NCI-H446 (cell line): ENCODE measurements around the gene ACSM5.
A peak's percentile ranks its signal among the peaks of the same experiment; 100 is the strongest.

Experiments used
- DNase-seq, 2 experiments: peaks; one replicate each; lab custom pipeline; 2025; lab: John Stamatoyannopoulos, UW

Gene ACSM5

GRCh38 chr16:20409398-20410120 is at the start of gene ACSM5:
Gene ACSM5, plus strand, starts transcription at chr16:20409534. Its CDS starts 1,951 bp downstream, at chr16:20411485.
- DNase-seq: no peak

- no peak for DNase-seq
These were observed 49.3 kb upstream of the ACSM5 start for GRCh38 chr16:20359997-20360396.

GRCh38 chr16:20363191-20363590 is 46.1 kb upstream of the ACSM5 start:
- no peak for DNase-seq

GRCh38 chr16:20364051-20364450 is 45.3 kb upstream of the ACSM5 start:
- no peak for DNase-seq

- no peak for DNase-seq
These were observed 39.8 kb upstream of the ACSM5 start for GRCh38 chr16:20369452-20370054.

GRCh38 chr16:20372701-20373100 is 36.6 kb upstream of the ACSM5 start:
- no peak for DNase-seq

- DNase-seq: no peak
These were observed 32.2 kb upstream of the ACSM5 start for GRCh38 chr16:20377181-20377580.

- no peak for DNase-seq
These were observed 28.6 kb upstream of the ACSM5 start for GRCh38 chr16:20380782-20381181.

GRCh38 chr16:20382202-20382948 is 27.0 kb upstream of the ACSM5 start:
- no peak for DNase-seq

GRCh38 chr16:20383106-20384029 is 26.0 kb upstream of the ACSM5 start:
- peak; percentile 26 to 62 for DNase-seq

- peak in 1 of 2 experiments; percentile 38 for DNase-seq
These were observed 23.2 kb upstream of the ACSM5 start for GRCh38 chr16:20385844-20386832.

GRCh38 chr16:20387978-20388377 is 21.4 kb upstream of the ACSM5 start:
- DNase-seq: no peak

GRCh38 chr16:20388854-20389253 is 20.5 kb upstream of the ACSM5 start:
- DNase-seq: no peak

GRCh38 chr16:20391045-20391444 is 18.3 kb upstream of the ACSM5 start:
- DNase-seq: no peak

- no peak for DNase-seq
These were observed 15.3 kb upstream of the ACSM5 start for GRCh38 chr16:20393801-20394577.

GRCh38 chr16:20395946-20396345 is 13.4 kb upstream of the ACSM5 start:
- no peak for DNase-seq

GRCh38 chr16:20396846-20397467 is 12.4 kb upstream of the ACSM5 start:
- no peak for DNase-seq

- no peak for DNase-seq
These were observed 11.8 kb upstream of the ACSM5 start for GRCh38 chr16:20397468-20398074.

- no peak for DNase-seq
These were observed 10.7 kb upstream of the ACSM5 start for GRCh38 chr16:20398603-20399002.
